ENCODE data around the gene PCID2. TPM values are rescaled to one million over a fixed set of nuclear protein-coding genes. Genes with fewer than 3 reads are reported as not detected.

Gene PCID2
- total and polyA plus RNA-seq, 2 experiments from 2014 or later: 79.6 to 107 TPM

- Histone ChIP-seq H3K27me3 (ENCODE audit: insufficient read depth) (no peaks in the 10 kb centered on the region), H3K4me3 (no peak overlapping the region), H3K79me2 (replicated peaks; ENCODE audit: insufficient read depth) (no peaks in the 10 kb centered on the region), H3K4me1 (ENCODE audit: insufficient read depth) (no peaks in the 10 kb centered on the region), H3F3A (replicated peaks; ENCODE audit: low read depth) (no peaks in the 10 kb centered on the region), H3K27ac (ENCODE audit: low read depth) (no peak overlapping the region), H4K20me1 (replicated peaks; ENCODE audit: insufficient read depth) (no peaks in the 10 kb centered on the region; the same call in 1 of the 2 replicates), H2AFZ (no peak overlapping the region), H3K9me2 (ENCODE audit: insufficient read depth) (no peaks in the 10 kb centered on the region), H3K4me2 (no peak overlapping the region), H3K36me3 (ENCODE audit: insufficient read depth) (no peaks in the 10 kb centered on the region)
- ATAC-seq: no peak
- Mint-ChIP-seq H3K4me3 (no peak overlapping the region), H3K4me1 (peaks cover 10% of the 10 kb centered on the region), H3K9me3 (no peaks in the 10 kb centered on the region), H3K27me3 (ENCODE audit: insufficient read depth, low read depth, poor library complexity) (peaks cover 9% of the 10 kb centered on the region), H3K27ac (no peak overlapping the region), H3K36me3 (ENCODE audit: low read depth) (peaks cover 25% of the 10 kb centered on the region)
- no peak for DNase-seq (ENCODE audit: low spot score)
- no peak for TF ChIP-seq JUNB (IDR thresholded peaks at IDR 0.05; ENCODE audit: unreplicated experiment)
- no peak for TF ChIP-seq EZH2 (IDR thresholded peaks at IDR 0.05; ENCODE audit: low read depth, unreplicated experiment)
- no peak for TF ChIP-seq STAT1 (IDR thresholded peaks at IDR 0.05; ENCODE audit: unreplicated experiment)
- TF ChIP-seq EZH2phosphoT487 (IDR thresholded peaks at IDR 0.05; ENCODE audit: unreplicated experiment): no peak
- no peak for TF ChIP-seq ZNF114 (CRISPR knock-in tag; IDR thresholded peaks at IDR 0.05)
- TF ChIP-seq NANOG (IDR thresholded peaks at IDR 0.05; ENCODE audit: borderline replicate concordance): no peak
- no peak for TF ChIP-seq REST (IDR thresholded peaks at IDR 0.05; ENCODE audit: unreplicated experiment)
- no peak for TF ChIP-seq ZNF331 (CRISPR knock-in tag; IDR thresholded peaks at IDR 0.05; ENCODE audit: low read depth)
- TF ChIP-seq CREB1 (CRISPR knock-in tag; IDR thresholded peaks at IDR 0.05; ENCODE audit: low read depth): no peak
- TF ChIP-seq ETS1 (IDR thresholded peaks at IDR 0.05): no peak
- TF ChIP-seq ZNF462 (CRISPR knock-in tag; IDR thresholded peaks at IDR 0.05): no peak
- no peak for TF ChIP-seq CTCF (conservative IDR thresholded peaks at IDR 0.05; ENCODE audit: low read depth in 2 of 2)
- no peak for TF ChIP-seq POLR2AphosphoS5 (IDR thresholded peaks at IDR 0.05; ENCODE audit: low read depth)
Measured at GRCh38 chr13:113167155-113167554, 41.3 kb downstream of the PCID2 start.
